ENCODE measurements around the gene SLC35G6. TPM values are rescaled to one million over a fixed set of nuclear protein-coding genes. Genes with fewer than 3 reads are reported as not detected.

Gene SLC35G6
- total RNA-seq, 1 donor, result not detected

- no peak for DNase-seq (ENCODE audit: low read depth)
- H3K4me3 ChIP-seq (ENCODE audit: low read depth, low read length), result no peak overlapping the region
- TF ChIP-seq, protein P1, sequence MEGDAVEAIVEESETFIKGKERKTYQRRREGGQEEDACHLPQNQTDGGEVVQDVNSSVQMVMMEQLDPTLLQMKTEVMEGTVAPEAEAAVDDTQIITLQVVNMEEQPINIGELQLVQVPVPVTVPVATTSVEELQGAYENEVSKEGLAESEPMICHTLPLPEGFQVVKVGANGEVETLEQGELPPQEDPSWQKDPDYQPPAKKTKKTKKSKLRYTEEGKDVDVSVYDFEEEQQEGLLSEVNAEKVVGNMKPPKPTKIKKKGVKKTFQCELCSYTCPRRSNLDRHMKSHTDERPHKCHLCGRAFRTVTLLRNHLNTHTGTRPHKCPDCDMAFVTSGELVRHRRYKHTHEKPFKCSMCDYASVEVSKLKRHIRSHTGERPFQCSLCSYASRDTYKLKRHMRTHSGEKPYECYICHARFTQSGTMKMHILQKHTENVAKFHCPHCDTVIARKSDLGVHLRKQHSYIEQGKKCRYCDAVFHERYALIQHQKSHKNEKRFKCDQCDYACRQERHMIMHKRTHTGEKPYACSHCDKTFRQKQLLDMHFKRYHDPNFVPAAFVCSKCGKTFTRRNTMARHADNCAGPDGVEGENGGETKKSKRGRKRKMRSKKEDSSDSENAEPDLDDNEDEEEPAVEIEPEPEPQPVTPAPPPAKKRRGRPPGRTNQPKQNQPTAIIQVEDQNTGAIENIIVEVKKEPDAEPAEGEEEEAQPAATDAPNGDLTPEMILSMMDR (IDR thresholded peaks at IDR 0.05; ENCODE audit: insufficient read depth, low read depth, low read length), result no peak
Observed at GRCh38 chr17:7513850-7514419, 32.7 kb downstream of the SLC35G6 start.

DNA sequence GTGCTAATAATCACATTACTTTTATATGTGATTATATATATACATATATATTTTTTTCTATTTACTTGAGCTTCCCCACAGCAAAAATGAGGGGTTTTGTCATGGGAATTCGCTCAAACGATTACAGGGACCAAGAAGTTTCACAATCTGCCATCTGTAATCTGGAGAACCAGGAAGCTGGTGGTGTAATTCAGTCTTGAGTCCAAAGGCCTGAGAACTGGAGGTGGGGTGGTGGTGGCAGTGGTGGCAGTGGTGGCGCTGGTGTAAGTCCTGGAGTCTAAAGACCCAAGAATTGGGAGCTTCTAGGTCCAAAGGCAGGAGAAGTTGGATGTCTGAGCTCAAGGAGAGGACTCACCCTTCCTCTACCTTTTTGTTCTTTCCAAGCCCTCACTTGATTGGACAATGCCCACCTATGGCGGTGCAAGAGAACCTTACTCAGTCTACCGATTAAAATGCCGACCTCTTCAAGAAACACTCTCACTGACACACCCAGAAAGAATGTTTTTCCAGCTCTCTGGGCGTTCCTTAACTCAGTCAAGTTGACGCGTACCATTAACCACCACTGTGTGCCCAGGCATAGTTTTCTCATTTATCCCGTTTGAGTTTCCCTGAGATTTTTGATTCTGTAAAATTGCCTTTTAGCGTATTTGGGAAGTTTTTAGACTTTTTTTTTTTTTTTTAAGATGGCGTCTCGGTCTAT, 34.8 kb downstream of the SLC35G6 start:
- TF ChIP-seq, protein P1 (IDR thresholded peaks at IDR 0.05; ENCODE audit: insufficient read depth, low read depth, low read length), result no peak
- H3K4me3 ChIP-seq (ENCODE audit: low read depth, low read length), result no peak overlapping the region
- no peak for DNase-seq (ENCODE audit: low read depth)

DNA sequence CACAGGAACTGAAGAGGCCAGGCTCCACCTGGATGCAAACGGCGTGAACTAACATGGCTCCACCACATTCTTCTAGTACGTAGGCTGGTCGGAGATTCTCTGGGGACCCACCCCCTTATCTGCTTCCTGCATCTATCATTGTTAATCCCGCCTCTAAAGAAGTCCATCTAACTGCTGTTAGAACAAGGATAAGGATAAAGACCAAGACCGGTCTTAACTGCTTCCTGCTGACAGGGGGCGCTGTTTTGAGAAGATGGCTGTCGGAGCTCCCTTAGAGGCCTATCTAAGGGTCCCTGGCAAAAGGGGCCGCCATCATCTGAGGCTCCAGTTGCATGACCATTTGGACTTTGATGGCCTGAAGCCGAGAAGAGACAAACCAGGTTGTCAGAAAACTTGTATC, 41.8 kb downstream of the SLC35G6 start:
- peak; percentile 12 for DNase-seq (ENCODE audit: low read depth)
- H3K4me3 ChIP-seq (ENCODE audit: low read depth, low read length), result no peak overlapping the region
- TF ChIP-seq, protein P1 (IDR thresholded peaks at IDR 0.05; ENCODE audit: insufficient read depth, low read depth, low read length), result peak; percentile 44

DNA sequence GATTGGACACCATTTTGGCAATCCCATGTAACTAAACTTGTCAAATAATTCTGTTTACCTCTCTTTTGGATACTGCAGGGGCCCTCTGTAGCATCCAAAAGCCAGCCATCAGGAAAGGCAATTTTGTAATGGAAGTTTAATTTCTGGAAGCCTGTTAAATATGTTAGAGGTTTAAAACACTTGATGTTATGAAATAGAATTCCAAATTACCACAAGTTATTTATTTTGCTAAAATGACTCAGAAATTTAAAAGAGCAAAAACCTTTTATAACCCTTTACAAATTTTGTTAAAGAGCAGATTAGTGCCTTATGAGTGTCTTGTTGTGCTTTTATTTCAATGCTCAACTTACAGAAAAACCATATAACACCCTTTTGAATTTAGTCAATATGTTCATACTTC, 47.6 kb downstream of the SLC35G6 start:
- no peak for DNase-seq (ENCODE audit: low read depth)
- TF ChIP-seq, protein P1 (IDR thresholded peaks at IDR 0.05; ENCODE audit: insufficient read depth, low read depth, low read length), result no peak
- no peak overlapping the region for H3K4me3 ChIP-seq (ENCODE audit: low read depth, low read length)

DNA sequence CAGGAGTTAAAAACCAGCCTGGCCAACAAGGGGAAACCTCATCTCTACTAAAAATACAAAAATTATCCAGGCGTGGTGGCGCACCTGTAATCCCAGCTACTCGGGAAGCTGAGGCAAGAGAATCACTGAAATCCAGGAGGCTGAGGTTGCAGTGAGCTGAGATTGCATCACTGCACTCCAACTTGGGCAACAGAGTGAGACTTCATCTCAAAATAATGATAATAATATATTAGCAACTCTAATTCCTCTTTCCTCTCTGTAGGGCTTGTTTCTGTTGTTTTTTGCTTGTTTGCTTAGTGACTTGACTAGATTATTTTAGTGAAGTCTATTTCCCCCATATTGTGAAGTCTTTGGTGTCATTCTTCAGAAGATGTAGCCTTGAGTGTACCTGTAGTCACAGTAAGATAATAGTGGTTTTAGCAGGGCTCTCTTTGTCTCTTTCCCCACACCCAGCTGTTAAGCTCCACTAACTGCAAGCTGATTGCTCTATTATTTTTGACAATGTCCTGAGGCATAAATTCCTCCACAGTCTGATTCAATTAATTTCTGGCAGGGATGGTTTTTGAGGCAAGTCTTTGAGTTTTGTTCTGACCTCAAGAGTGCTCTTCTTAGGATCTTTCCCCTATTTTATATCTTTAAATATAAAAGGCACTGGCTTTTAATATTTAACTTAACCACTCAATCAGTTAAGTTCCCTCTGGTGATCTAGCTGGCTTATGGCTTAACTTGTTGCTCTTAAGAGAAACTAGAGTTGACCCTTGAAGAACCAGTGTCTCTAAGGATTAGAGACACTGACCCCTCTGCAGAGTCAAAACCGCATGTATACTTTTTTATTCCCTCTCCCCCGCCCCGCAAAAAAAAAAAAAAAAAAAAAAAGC, 49.0 kb downstream of the SLC35G6 start:
- no peak overlapping the region for H3K4me3 ChIP-seq (ENCODE audit: low read depth, low read length)
- DNase-seq (ENCODE audit: low read depth), result no peak
- TF ChIP-seq, protein P1 (IDR thresholded peaks at IDR 0.05; ENCODE audit: insufficient read depth, low read depth, low read length), result no peak

Other genes with a start within 250 kb of the SLC35G6 start
- gene DVL2, start 246.9 kb upstream of the SLC35G6 start, total RNA-seq, result 102 and 105 TPM in 2 replicates
- gene PHF23, start 242.0 kb upstream of the SLC35G6 start, total RNA-seq, result 51.8 and 54.1 TPM in 2 replicates
- 225 and 265 TPM in 2 replicates for gene GABARAP, start 239.0 kb upstream of the SLC35G6 start, total RNA-seq
- 24.5 and 34.1 TPM in 2 replicates for gene CTDNEP1, start 229.7 kb upstream of the SLC35G6 start, total RNA-seq
- gene ELP5, start 229.2 kb upstream of the SLC35G6 start, total RNA-seq, result 29.6 and 36.3 TPM in 2 replicates
- gene CLDN7, start 219.0 kb upstream of the SLC35G6 start, total RNA-seq, result 2.9 and 5.2 TPM in 2 replicates
- gene SLC2A4, start 199.7 kb upstream of the SLC35G6 start, total RNA-seq, result under 0.01 TPM in 1 of 2 replicates, not detected in the other
- not detected in 2 replicates for gene YBX2, start 186.8 kb upstream of the SLC35G6 start, total RNA-seq
- 607 and 641 TPM in 2 replicates for gene EIF5A, start 173.8 kb upstream of the SLC35G6 start, total RNA-seq
- gene GPS2, start 166.1 kb upstream of the SLC35G6 start, total RNA-seq, result 34.1 and 45.3 TPM in 2 replicates
- 15.1 and 19.4 TPM in 2 replicates for gene NEURL4, start 152.1 kb upstream of the SLC35G6 start, total RNA-seq
- 1.9 and 3.9 TPM in 2 replicates for gene ACAP1, start 144.9 kb upstream of the SLC35G6 start, total RNA-seq
- gene KCTD11, start 129.3 kb upstream of the SLC35G6 start, total RNA-seq, result 7.4 and 8.6 TPM in 2 replicates
- not detected in 2 replicates for gene TMEM95, start 126.3 kb upstream of the SLC35G6 start, total RNA-seq
- gene TNK1, start 100.4 kb upstream of the SLC35G6 start, total RNA-seq, result under 0.01 and 2.2 TPM in 2 replicates
- 16.8 and 28.3 TPM in 2 replicates for gene PLSCR3, start 86.9 kb upstream of the SLC35G6 start, total RNA-seq
- 147 and 162 TPM in 2 replicates for gene TMEM256, start 77.3 kb upstream of the SLC35G6 start, total RNA-seq
- 8.1 and 9.5 TPM in 2 replicates for gene NLGN2, start 73.6 kb upstream of the SLC35G6 start, total RNA-seq
- gene SPEM1, start 61.1 kb upstream of the SLC35G6 start, total RNA-seq, result not detected in 2 replicates
- not detected in 2 replicates for gene SPEM2, start 55.8 kb upstream of the SLC35G6 start, total RNA-seq
- gene SPEM3, start 52.6 kb upstream of the SLC35G6 start, total RNA-seq, result not detected in 2 replicates
- 2.6 and 3.0 TPM in 2 replicates for gene TMEM102, start 46.0 kb upstream of the SLC35G6 start, total RNA-seq
- gene FGF11, start 41.9 kb upstream of the SLC35G6 start, total RNA-seq, result 0.32 and 3.9 TPM in 2 replicates
- 6.1 and 6.9 TPM in 2 replicates for gene CHRNB1, start 36.4 kb upstream of the SLC35G6 start, total RNA-seq
- gene ZBTB4, start 1.8 kb upstream of the SLC35G6 start, total RNA-seq, result 30.0 and 37.1 TPM in 2 replicates
- 118 and 127 TPM in 2 replicates for gene POLR2A, start 2.9 kb downstream of the SLC35G6 start, total RNA-seq
- 11.7 and 14.5 TPM in 2 replicates for gene TNFSF12, start 67.6 kb downstream of the SLC35G6 start, total RNA-seq
- gene TNFSF13, start 77.3 kb downstream of the SLC35G6 start, total RNA-seq, result 0.43 and 0.64 TPM in 2 replicates
- gene SENP3, start 80.5 kb downstream of the SLC35G6 start, total RNA-seq, result 69.9 and 75.1 TPM in 2 replicates
- 9.1 and 9.7 TPM in 2 replicates for gene CD68, start 98.2 kb downstream of the SLC35G6 start, total RNA-seq
- gene MPDU1, start 102.4 kb downstream of the SLC35G6 start, total RNA-seq, result 70.5 and 101 TPM in 2 replicates
- gene SOX15, start 108.6 kb downstream of the SLC35G6 start, total RNA-seq, result under 0.01 and 0.64 TPM in 2 replicates
- gene FXR2, start 133.5 kb downstream of the SLC35G6 start, total RNA-seq, result 37.4 and 39.7 TPM in 2 replicates
- 23.3 and 37.0 TPM in 2 replicates for gene SAT2, start 146.4 kb downstream of the SLC35G6 start, total RNA-seq
- gene SHBG, start 148.7 kb downstream of the SLC35G6 start, total RNA-seq, result 0.64 and 0.86 TPM in 2 replicates
- not detected in 2 replicates for gene ATP1B2, start 169.5 kb downstream of the SLC35G6 start, total RNA-seq
- gene TP53, start 206.0 kb downstream of the SLC35G6 start, total RNA-seq, result 50.6 and 79.5 TPM in 2 replicates
- 5.2 and 6.0 TPM in 2 replicates for gene WRAP53, start 207.0 kb downstream of the SLC35G6 start, total RNA-seq
- gene EFNB3, start 223.8 kb downstream of the SLC35G6 start, total RNA-seq, result 0.32 and 0.43 TPM in 2 replicates
- gene DNAH2, start 236.3 kb downstream of the SLC35G6 start, total RNA-seq, result under 0.01 and 0.43 TPM in 2 replicates